ENCODE measurements around the gene PDE3A.

PDE3A gene

DNA sequence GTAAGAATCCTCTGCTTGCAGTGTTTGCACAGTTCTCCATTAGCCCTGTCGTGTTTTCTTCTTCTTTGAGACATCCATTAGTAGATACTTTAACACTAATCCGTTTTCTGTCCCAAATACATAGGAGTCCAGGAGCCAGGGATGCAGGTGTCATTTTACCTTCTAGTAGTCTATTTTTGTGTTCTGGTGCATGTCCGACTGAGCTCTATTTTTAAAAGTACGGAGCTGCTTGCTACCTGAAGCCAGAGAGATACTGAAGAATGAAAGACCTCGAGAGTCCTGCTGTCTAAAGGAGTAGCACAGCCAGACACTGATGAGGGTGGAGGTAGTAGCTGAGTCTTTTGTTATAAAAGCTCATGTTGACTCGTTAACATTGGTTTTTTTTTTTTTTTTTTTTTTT lies 31.7 kb downstream of the PDE3A start:
- no peaks in the 10 kb centered on the region for H3K27me3 ChIP-seq (ENCODE audit: control insufficient read depth, insufficient read depth, low read length)
- H3K27ac ChIP-seq, result no peak overlapping the region
- H3K4me2 ChIP-seq (ENCODE audit: low read length), result no peak overlapping the region
- no peaks in the 10 kb centered on the region for H3K36me3 ChIP-seq (ENCODE audit: control insufficient read depth, insufficient read depth, low read length)
- H3K9me3 ChIP-seq (ENCODE audit: control insufficient read depth, low read length), result no peaks in the 10 kb centered on the region
- no peak overlapping the region for H2AFZ ChIP-seq
- TF ChIP-seq, protein P1, sequence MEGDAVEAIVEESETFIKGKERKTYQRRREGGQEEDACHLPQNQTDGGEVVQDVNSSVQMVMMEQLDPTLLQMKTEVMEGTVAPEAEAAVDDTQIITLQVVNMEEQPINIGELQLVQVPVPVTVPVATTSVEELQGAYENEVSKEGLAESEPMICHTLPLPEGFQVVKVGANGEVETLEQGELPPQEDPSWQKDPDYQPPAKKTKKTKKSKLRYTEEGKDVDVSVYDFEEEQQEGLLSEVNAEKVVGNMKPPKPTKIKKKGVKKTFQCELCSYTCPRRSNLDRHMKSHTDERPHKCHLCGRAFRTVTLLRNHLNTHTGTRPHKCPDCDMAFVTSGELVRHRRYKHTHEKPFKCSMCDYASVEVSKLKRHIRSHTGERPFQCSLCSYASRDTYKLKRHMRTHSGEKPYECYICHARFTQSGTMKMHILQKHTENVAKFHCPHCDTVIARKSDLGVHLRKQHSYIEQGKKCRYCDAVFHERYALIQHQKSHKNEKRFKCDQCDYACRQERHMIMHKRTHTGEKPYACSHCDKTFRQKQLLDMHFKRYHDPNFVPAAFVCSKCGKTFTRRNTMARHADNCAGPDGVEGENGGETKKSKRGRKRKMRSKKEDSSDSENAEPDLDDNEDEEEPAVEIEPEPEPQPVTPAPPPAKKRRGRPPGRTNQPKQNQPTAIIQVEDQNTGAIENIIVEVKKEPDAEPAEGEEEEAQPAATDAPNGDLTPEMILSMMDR (IDR thresholded peaks at IDR 0.05), result no peak
- H3K79me2 ChIP-seq, result no peaks in the 10 kb centered on the region
- H3K9ac ChIP-seq, result no peak overlapping the region
- H3K4me1 ChIP-seq, result no peaks in the 10 kb centered on the region
- H3K4me3 ChIP-seq (ENCODE audit: low read depth, low read length), result no peak overlapping the region

DNA sequence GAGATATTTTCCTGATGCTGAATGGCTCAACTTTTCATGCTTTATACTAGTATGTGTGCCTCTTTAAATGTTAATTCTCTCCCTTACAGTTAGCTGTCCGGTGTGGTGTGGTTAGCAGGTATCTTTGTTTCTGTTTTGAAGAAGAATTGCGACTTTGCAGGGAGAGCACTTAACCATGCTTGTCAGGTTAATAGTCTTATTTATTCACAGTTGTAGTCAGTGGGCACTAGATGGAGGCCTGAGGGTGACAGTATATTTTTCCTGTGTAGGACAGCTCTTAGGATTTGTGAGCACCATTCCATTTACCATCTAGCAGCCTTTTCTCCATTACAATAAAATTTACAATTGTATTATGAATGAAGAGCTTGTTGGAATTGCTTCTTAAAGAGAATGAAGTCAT lies 34.9 kb downstream of the PDE3A start:
- H3K4me1 ChIP-seq, result no peaks in the 10 kb centered on the region
- TF ChIP-seq, protein P1 (IDR thresholded peaks at IDR 0.05), result no peak
- no peaks in the 10 kb centered on the region for H3K79me2 ChIP-seq
- H3K9me3 ChIP-seq (ENCODE audit: control insufficient read depth, low read length), result no peaks in the 10 kb centered on the region
- no peak overlapping the region for H3K4me3 ChIP-seq (ENCODE audit: low read depth, low read length)
- H2AFZ ChIP-seq, result no peak overlapping the region
- H3K4me2 ChIP-seq (ENCODE audit: low read length), result no peak overlapping the region
- H3K36me3 ChIP-seq (ENCODE audit: control insufficient read depth, insufficient read depth, low read length), result no peaks in the 10 kb centered on the region
- H3K27me3 ChIP-seq (ENCODE audit: control insufficient read depth, insufficient read depth, low read length), result no peaks in the 10 kb centered on the region
- no peak overlapping the region for H3K9ac ChIP-seq
- no peak overlapping the region for H3K27ac ChIP-seq

DNA sequence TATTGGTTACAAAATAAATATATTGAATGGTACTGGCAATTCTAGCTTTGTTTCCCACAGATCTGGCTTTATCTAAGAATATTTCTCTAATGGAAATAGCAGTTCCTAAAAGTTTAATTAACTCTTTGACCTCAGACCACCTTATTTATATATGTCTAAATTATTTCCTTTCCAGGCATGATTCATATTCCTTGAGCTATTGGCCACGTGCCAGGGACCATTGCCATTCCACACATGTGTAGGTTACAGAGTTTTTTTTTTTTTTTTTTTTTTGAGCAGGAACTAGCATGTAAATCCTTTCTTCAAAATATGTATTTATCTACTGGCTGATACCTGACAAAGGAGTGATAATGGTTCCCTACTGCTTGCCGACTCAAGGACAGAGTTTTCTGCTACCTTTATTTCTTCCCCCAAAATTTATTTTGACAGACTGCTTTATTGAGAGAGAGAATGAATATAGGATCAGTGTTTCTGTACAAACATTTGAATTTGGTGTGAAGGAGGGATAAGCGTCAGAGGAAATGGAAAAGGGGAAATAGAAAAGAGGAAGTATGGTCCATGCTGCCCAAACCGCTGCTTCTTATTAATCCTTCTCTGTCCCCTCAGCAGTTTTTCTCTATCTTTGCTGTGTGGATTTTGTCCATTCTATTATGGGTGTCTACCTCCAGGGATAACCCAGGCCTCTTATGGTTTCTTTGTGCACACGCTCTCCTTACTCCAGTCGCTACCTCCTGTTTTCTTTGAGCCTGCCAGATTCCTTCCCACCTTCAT lies 36.4 kb downstream of the PDE3A start:
- no peak overlapping the region for H2AFZ ChIP-seq
- H3K79me2 ChIP-seq, result no peaks in the 10 kb centered on the region
- TF ChIP-seq, protein P1 (IDR thresholded peaks at IDR 0.05), result no peak
- H3K27me3 ChIP-seq (ENCODE audit: control insufficient read depth, insufficient read depth, low read length), result no peaks in the 10 kb centered on the region
- H3K36me3 ChIP-seq (ENCODE audit: control insufficient read depth, insufficient read depth, low read length), result no peaks in the 10 kb centered on the region
- no peak overlapping the region for H3K4me3 ChIP-seq (ENCODE audit: low read depth, low read length)
- no peak overlapping the region for H3K9ac ChIP-seq
- H3K4me2 ChIP-seq (ENCODE audit: low read length), result no peak overlapping the region
- H3K27ac ChIP-seq, result no peak overlapping the region
- H3K4me1 ChIP-seq, result no peaks in the 10 kb centered on the region
- H3K9me3 ChIP-seq (ENCODE audit: control insufficient read depth, low read length), result no peaks in the 10 kb centered on the region

DNA sequence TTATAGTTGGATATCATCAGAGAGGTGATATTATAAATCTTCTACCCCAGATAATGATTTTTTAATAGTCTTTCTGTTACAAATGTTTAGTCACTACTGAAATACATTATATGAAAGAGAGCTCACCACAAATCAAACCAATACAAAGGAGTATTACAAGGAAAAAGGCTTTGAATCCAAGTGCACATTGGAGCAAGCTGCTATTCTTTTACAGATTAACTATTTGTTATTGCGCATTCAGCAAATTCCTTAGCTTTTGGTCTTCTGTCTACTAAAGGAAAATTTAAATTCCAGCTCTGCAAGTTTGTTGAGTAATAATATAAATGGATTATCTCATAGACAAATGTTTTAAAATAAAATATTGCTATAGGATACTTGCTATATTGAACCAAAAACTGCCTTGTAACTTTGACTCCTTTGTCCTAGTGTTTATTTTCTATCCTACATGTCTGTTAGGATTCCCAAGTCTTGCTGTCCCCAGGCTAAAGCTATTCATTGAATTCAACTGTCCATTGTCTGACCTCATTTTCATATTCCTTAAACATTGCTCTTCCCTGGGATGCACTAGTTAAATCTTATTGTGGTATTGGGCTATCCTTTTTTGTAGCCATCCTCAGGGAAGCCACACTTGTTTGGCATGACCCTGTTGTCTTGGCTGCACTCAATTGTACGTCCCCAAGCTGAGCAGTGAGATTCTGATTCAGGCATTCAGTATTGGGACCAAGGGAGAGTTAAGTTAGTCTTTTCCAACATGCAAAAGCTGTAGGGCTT lies 41.5 kb downstream of the PDE3A start:
- Histone ChIP-seq H3K4me2 (ENCODE audit: low read length) (no peak overlapping the region), H3K9me3 (ENCODE audit: control insufficient read depth, low read length) (no peaks in the 10 kb centered on the region), H3K9ac (no peak overlapping the region), H3K4me3 (ENCODE audit: low read depth, low read length) (no peak overlapping the region), H3K79me2 (no peaks in the 10 kb centered on the region), H3K27ac (no peak overlapping the region), H3K27me3 (ENCODE audit: control insufficient read depth, insufficient read depth, low read length) (no peaks in the 10 kb centered on the region), H3K4me1 (no peaks in the 10 kb centered on the region), H3K36me3 (ENCODE audit: control insufficient read depth, insufficient read depth, low read length) (no peaks in the 10 kb centered on the region), H2AFZ (no peak overlapping the region)
- TF ChIP-seq, protein P1 (IDR thresholded peaks at IDR 0.05), result no peak
